Panc1 (cell line): Measurements from ENCODE around the gene DSC3. TPM values are rescaled to one million over a fixed set of nuclear protein-coding genes. Genes with fewer than 3 reads are reported as not detected.

Experiments
- ATAC-seq: fragments of 200-7000 bp; cut with Tn5 transposase; 2 replicates; pipeline ENCODE4 v1.9.1; 2020; ENCODE audit warnings: mild to moderate bottlenecking, moderate library complexity
- BruUV-seq: library from RNA; stranded (reverse); fragments of 400-500 nt; replicated peaks from 2 replicates; lab custom pipeline; 2021; lab: Mats Ljungman, UMichigan
- CTCF ChIA-PET: fragments of 300-600 bp; sonication (Branson Sonifier 250); formaldehyde crosslinking; loops from one replicate; lab custom pipeline; 2022; ENCODE audit warnings: antibody characterized with exemption; lab: Charles Lee
- POLR2A ChIA-PET: fragments of 300-600 bp; sonication (Branson Sonifier 250); formaldehyde crosslinking; loops from one replicate; lab custom pipeline; 2022; ENCODE audit warnings: antibody characterized with exemption; lab: Charles Lee
- DNase-seq: peaks from one replicate; pipeline ENCODE4 v3.0.0-alpha.2; 2010; ENCODE audit warnings: low read depth, low spot score
- H3K27ac ChIP-seq: 2 replicates; pipeline ENCODE4 v1.5.1; 2011; ENCODE audit warnings: mild to moderate bottlenecking, low read length, inconsistent platforms
- H3K27me3 ChIP-seq: fragments of 200-500 bp; sonication (Bioruptor generic); 2 replicates; pipeline ENCODE4 v1.6.0; 2014; ENCODE audit warnings: low read length, inconsistent platforms; ENCODE audit not compliant: control insufficient read depth, insufficient read depth
- H3K36me3 ChIP-seq: fragments of 200-500 bp; sonication (Bioruptor generic); 2 replicates; pipeline ENCODE4 v1.5.1; 2014; ENCODE audit warnings: inconsistent platforms, mild to moderate bottlenecking, low read length, moderate library complexity; ENCODE audit not compliant: control insufficient read depth, insufficient read depth
- H3K4me1 ChIP-seq: 2 replicates; pipeline ENCODE4 v1.5.1; 2011; ENCODE audit warnings: inconsistent platforms, mild to moderate bottlenecking, low read length, moderate library complexity; ENCODE audit not compliant: control insufficient read depth, insufficient read depth
- H3K4me3 ChIP-seq, 2 experiments: 2 replicates each; pipeline ENCODE4 v1.5.1; 2011 to 2012; ENCODE audit warnings: low read depth in 2 of 2, low read length in 2 of 2, mild to moderate bottlenecking in 2 of 2, inconsistent platforms in 1 of 2, moderate library complexity in 1 of 2
- H3K9me3 ChIP-seq: fragments of 200-500 bp; sonication (Bioruptor generic); 2 replicates; pipeline ENCODE4 v1.5.1; 2014; ENCODE audit warnings: low read depth, mild to moderate bottlenecking, inconsistent platforms, low read length, moderate library complexity; ENCODE audit not compliant: control insufficient read depth, insufficient read depth
- POLR2AphosphoS5 ChIP-seq: IDR thresholded peaks from 2 replicates; pipeline ENCODE4 v1.6.1; 2012; ENCODE audit warnings: mild to moderate bottlenecking, low read depth, low read length, moderate library complexity
- SIN3A ChIP-seq: IDR thresholded peaks from 2 replicates; pipeline ENCODE4 v1.6.1; 2012; ENCODE audit warnings: low read depth, mild to moderate bottlenecking, low read length, moderate library complexity, borderline replicate concordance; ENCODE audit not compliant: insufficient read depth
- TCF7L2 ChIP-seq: IDR thresholded peaks from 2 replicates; pipeline ENCODE4 v1.6.1; 2011; ENCODE audit warnings: mild to moderate bottlenecking, low read depth, low read length, inconsistent platforms
- in situ Hi-C: cut with HindIII; loops from 2 replicates; pipeline ENCODE4 v1.10.0; 2016; ENCODE audit warnings: low sequenced_read_pairs, low pct_unique_long_range_greater_than_20kb
- intact Hi-C: fragments of 100-400 bp; cut with micrococcal nuclease; formaldehyde crosslinking; loops from one replicate; pipeline ENCODE4 v1.10.0; 2022; ENCODE audit not compliant: unreplicated experiment
- total RNA-seq: library from RNA; stranded (reverse); gene quantifications from one replicate; pipeline ENCODE4 v1.2.1, GENCODE V29; 2021; ENCODE audit not compliant: unreplicated experiment
- TF ChIP-seq, protein P1 (sequence below): fragments of 450-650 bp; IDR thresholded peaks from 2 replicates; pipeline ENCODE4 v1.5.1; 2017; ENCODE audit warnings: mild to moderate bottlenecking
- TF ChIP-seq, protein P2 (sequence below), 2 experiments: IDR thresholded peaks; 2 replicates each; pipeline ENCODE4 v1.6.1; 2011 to 2012; ENCODE audit warnings: low read depth in 2 of 2, control low read depth in 1 of 2, low read length in 1 of 2, mild to moderate bottlenecking in 1 of 2, moderate library complexity in 1 of 2; ENCODE audit not compliant: insufficient read depth in 1 of 2

DSC3 gene
- total RNA-seq, 1 experiment from 2014 or later: 0.23 TPM

DNA sequence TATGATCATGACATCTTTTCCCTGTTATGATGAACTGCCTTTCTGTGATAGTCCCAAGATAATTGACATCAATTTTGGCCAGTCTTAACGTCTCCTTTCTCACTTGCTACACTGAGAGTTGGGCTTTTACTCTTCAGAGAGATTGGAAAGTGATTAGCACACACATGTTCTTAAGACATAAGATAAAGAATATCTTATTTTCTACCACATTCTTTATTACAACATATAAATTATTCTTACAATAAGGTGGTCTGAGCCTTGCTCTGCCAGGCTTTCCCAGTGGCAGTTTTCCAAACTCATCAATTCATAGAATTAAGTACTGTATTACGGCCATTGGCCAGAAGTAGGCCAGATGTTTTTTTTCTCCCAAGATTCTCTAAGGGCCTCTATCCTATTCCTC, 5.7 kb upstream of the DSC3 start:
- no TSS peak for BruUV-seq

DNA sequence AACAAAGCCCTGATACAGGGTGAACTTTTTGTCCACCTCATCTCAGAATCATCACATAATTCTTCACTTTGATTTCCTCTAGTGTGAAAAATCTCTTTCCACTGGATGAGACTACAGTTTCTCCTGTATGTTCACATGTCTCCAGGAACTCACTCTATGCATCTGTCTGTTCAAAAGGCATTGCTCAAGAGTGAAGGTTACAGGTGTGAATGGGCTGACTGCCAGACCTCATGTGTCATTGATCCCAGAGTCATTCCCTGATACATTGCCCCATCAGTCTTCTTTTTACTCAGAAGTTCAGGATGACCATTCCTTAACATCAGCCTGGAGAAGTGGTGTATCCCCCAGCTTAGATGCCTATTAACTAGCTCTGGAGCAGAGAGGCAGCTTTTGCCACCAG, 4.4 kb upstream of the DSC3 start:
- POLR2A ChIA-PET: no interaction called here
- intact Hi-C loops: no loop called here

More for the DNA sequence above, 5.7 kb upstream of the DSC3 start:
- intact Hi-C loops (no loop called here), in situ Hi-C loops (no loop called here)
- Histone ChIP-seq H3K36me3 (no peaks in the 10 kb centered on the region; the same call in 1 of the 2 replicates), H3K27me3 (peaks cover 5% of the 10 kb centered on the region), H3K4me1 (no peaks in the 10 kb centered on the region), H3K4me3 (no peak overlapping the region), H3K9me3 (no peaks in the 10 kb centered on the region), H3K27ac (no peak overlapping the region)
- no peak for TF ChIP-seq TCF7L2
- ChIA-PET CTCF (no interaction called here), POLR2A (no interaction called here)
- DNase-seq (no peak), ATAC-seq (no peak)

DNA sequence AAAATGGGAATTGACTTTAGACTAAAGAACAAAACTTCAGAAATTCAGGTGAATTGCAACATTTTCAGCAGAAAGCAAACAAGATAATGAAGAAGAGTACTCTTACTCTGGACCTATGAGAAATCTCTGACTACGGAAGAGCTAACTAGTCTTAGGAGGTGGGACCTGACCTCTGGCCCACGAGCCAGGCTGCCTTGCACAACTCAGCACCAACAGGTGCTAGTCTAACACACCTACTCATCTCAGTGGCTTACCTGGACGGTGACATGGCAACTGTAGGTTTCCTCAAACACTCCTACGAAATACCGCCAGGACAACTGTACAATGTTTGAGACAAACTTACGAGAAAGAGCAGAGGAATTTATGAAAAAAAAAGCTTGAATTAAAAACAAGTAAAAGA, 3.1 kb upstream of the DSC3 start:
- POLR2A ChIA-PET: no interaction called here
- in situ Hi-C loops: no loop called here
- Histone ChIP-seq H3K27ac (no peak overlapping the region), H3K4me1 (no peaks in the 10 kb centered on the region), H3K4me3 (no peak overlapping the region), H3K9me3 (no peaks in the 10 kb centered on the region), H3K27me3 (peaks cover 8% of the 10 kb centered on the region), H3K36me3 (no peaks in the 10 kb centered on the region; the same call in 1 of the 2 replicates)
- DNase-seq (no peak), ATAC-seq (no peak)
- TF ChIP-seq, protein P1, sequence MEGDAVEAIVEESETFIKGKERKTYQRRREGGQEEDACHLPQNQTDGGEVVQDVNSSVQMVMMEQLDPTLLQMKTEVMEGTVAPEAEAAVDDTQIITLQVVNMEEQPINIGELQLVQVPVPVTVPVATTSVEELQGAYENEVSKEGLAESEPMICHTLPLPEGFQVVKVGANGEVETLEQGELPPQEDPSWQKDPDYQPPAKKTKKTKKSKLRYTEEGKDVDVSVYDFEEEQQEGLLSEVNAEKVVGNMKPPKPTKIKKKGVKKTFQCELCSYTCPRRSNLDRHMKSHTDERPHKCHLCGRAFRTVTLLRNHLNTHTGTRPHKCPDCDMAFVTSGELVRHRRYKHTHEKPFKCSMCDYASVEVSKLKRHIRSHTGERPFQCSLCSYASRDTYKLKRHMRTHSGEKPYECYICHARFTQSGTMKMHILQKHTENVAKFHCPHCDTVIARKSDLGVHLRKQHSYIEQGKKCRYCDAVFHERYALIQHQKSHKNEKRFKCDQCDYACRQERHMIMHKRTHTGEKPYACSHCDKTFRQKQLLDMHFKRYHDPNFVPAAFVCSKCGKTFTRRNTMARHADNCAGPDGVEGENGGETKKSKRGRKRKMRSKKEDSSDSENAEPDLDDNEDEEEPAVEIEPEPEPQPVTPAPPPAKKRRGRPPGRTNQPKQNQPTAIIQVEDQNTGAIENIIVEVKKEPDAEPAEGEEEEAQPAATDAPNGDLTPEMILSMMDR: no peak
- TF ChIP-seq POLR2AphosphoS5: no peak
- TF ChIP-seq, protein P2, sequence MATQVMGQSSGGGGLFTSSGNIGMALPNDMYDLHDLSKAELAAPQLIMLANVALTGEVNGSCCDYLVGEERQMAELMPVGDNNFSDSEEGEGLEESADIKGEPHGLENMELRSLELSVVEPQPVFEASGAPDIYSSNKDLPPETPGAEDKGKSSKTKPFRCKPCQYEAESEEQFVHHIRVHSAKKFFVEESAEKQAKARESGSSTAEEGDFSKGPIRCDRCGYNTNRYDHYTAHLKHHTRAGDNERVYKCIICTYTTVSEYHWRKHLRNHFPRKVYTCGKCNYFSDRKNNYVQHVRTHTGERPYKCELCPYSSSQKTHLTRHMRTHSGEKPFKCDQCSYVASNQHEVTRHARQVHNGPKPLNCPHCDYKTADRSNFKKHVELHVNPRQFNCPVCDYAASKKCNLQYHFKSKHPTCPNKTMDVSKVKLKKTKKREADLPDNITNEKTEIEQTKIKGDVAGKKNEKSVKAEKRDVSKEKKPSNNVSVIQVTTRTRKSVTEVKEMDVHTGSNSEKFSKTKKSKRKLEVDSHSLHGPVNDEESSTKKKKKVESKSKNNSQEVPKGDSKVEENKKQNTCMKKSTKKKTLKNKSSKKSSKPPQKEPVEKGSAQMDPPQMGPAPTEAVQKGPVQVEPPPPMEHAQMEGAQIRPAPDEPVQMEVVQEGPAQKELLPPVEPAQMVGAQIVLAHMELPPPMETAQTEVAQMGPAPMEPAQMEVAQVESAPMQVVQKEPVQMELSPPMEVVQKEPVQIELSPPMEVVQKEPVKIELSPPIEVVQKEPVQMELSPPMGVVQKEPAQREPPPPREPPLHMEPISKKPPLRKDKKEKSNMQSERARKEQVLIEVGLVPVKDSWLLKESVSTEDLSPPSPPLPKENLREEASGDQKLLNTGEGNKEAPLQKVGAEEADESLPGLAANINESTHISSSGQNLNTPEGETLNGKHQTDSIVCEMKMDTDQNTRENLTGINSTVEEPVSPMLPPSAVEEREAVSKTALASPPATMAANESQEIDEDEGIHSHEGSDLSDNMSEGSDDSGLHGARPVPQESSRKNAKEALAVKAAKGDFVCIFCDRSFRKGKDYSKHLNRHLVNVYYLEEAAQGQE (IDR thresholded peaks at IDR 0.05; ENCODE audit: insufficient read depth in 1 of 2, low read depth in 2 of 2, low read length in 1 of 2): no peak
- TF ChIP-seq SIN3A: no peak
- no peak for TF ChIP-seq TCF7L2
- CTCF ChIA-PET: no interaction called here
- BruUV-seq: no TSS peak
- intact Hi-C loops: no loop called here

More for the DNA sequence above, 4.4 kb upstream of the DSC3 start:
- Histone ChIP-seq H3K4me1 (no peaks in the 10 kb centered on the region), H3K36me3 (no peaks in the 10 kb centered on the region; the same call in 1 of the 2 replicates), H3K27me3 (peaks cover 8% of the 10 kb centered on the region), H3K4me3 (no peak overlapping the region), H3K27ac (no peak overlapping the region), H3K9me3 (no peaks in the 10 kb centered on the region)
- no peak for DNase-seq
- CTCF ChIA-PET: no interaction called here
- BruUV-seq: no TSS peak
- TF ChIP-seq POLR2AphosphoS5: no peak
- no peak for TF ChIP-seq TCF7L2
- TF ChIP-seq, protein P1: no peak
- TF ChIP-seq, protein P2 (IDR thresholded peaks at IDR 0.05; ENCODE audit: insufficient read depth in 1 of 2, low read depth in 2 of 2, low read length in 1 of 2): no peak
- TF ChIP-seq SIN3A: no peak
- no peak for ATAC-seq
- in situ Hi-C loops: no loop called here
